HepG2 (cell line): ENCODE data around the gene SLC4A2. TPM values are rescaled to one million over a fixed set of nuclear protein-coding genes. Genes with fewer than 3 reads are reported as not detected.

Experiments
- BORCS8-MEF2B ChIP-seq: sonication (generic); formaldehyde crosslinking; IDR thresholded peaks from 2 replicates; pipeline ENCODE4 v1.8.0; 2022; ENCODE audit warnings: mild to moderate bottlenecking, missing genetic modification reagents
- DDIT3 ChIP-seq: sonication (generic); formaldehyde crosslinking; IDR thresholded peaks from 2 replicates; pipeline ENCODE4 v1.4.0; 2020; ENCODE audit warnings: mild to moderate bottlenecking, missing genetic modification reagents
- FOXA3 ChIP-seq: IDR thresholded peaks from 2 replicates; pipeline ENCODE4 v1.6.1; 2016; ENCODE audit warnings: missing genetic modification reagents, missing compliant biosample characterization
- HDAC2 ChIP-seq: sonication (generic); formaldehyde crosslinking; IDR thresholded peaks from 2 replicates; pipeline ENCODE4 v1.4.0; 2020; ENCODE audit warnings: missing genetic modification reagents
- HMGXB4 ChIP-seq, 2 experiments: sonication (generic) in 1 of 2; formaldehyde crosslinking in 1 of 2; IDR thresholded peaks; 2 replicates each; pipeline versions ENCODE4 v1.4.0 to v1.6.1; 2018 to 2020; ENCODE audit warnings: missing genetic modification reagents in 2 of 2, borderline replicate concordance in 1 of 2, low read depth in 1 of 2, mild to moderate bottlenecking in 1 of 2, missing biosample characterization in 1 of 2
- HNF4G ChIP-seq, 2 experiments: sonication (generic) in 1 of 2; formaldehyde crosslinking in 1 of 2; IDR thresholded peaks; 2 replicates each; pipeline versions ENCODE4 v1.4.0 to v1.6.1; 2011 to 2020; ENCODE audit warnings: borderline replicate concordance in 2 of 2, low read depth in 2 of 2, mild to moderate bottlenecking in 2 of 2, low read length in 1 of 2, missing genetic modification reagents in 1 of 2, moderate library complexity in 1 of 2
- IRF1 ChIP-seq: sonication (generic); formaldehyde crosslinking; IDR thresholded peaks from 2 replicates; pipeline ENCODE4 v1.4.0; 2020; ENCODE audit warnings: low read depth, mild to moderate bottlenecking, missing genetic modification reagents
- KAT8 ChIP-seq: IDR thresholded peaks from 2 replicates; pipeline ENCODE4 v1.6.1; 2016; ENCODE audit warnings: missing genetic modification reagents, missing compliant biosample characterization
- KMT2A ChIP-seq: sonication (generic); formaldehyde crosslinking; IDR thresholded peaks from 2 replicates; pipeline ENCODE4 v1.4.0; 2020; ENCODE audit warnings: missing genetic modification reagents
- MIXL1 ChIP-seq: IDR thresholded peaks from 2 replicates; pipeline ENCODE4 v1.6.1; 2016
- NONO ChIP-seq, 2 experiments: fragments of 450-650 bp in 1 of 2; sonication (generic) in 1 of 2; formaldehyde crosslinking in 1 of 2; IDR thresholded peaks in 1 of 2; conservative IDR thresholded peaks in 1 of 2; 2 replicates each; pipeline versions ENCODE4 v1.6.1 to v1.8.0; 2017 to 2022; ENCODE audit warnings: mild to moderate bottlenecking in 1 of 2, missing genetic modification reagents in 1 of 2, moderate library complexity in 1 of 2
- PHF20 ChIP-seq: sonication (generic); formaldehyde crosslinking; IDR thresholded peaks from 2 replicates; pipeline ENCODE4 v1.5.0; 2020; ENCODE audit warnings: mild to moderate bottlenecking, missing genetic modification reagents
- SPEN ChIP-seq: sonication (generic); formaldehyde crosslinking; IDR thresholded peaks from 2 replicates; pipeline ENCODE4 v1.5.1; 2020; ENCODE audit warnings: low read depth, mild to moderate bottlenecking, missing genetic modification reagents
- TFDP1 ChIP-seq: IDR thresholded peaks from 2 replicates; pipeline ENCODE4 v1.6.1; 2016; ENCODE audit warnings: missing compliant biosample characterization, missing genetic modification reagents, borderline replicate concordance
- WIZ ChIP-seq: sonication (generic); formaldehyde crosslinking; IDR thresholded peaks from 2 replicates; pipeline ENCODE4 v1.5.1; 2020; ENCODE audit warnings: mild to moderate bottlenecking, missing genetic modification reagents
- ZFP37 ChIP-seq: sonication (generic); formaldehyde crosslinking; IDR thresholded peaks from 2 replicates; pipeline ENCODE4 v1.4.0; 2020; ENCODE audit warnings: missing genetic modification reagents, borderline replicate concordance
- ZFX ChIP-seq: sonication (generic); formaldehyde crosslinking; IDR thresholded peaks from 2 replicates; pipeline ENCODE4 v1.4.0; 2020; ENCODE audit warnings: mild to moderate bottlenecking, low read depth, missing genetic modification reagents, moderate library complexity
- ZNF232 ChIP-seq: sonication (generic); formaldehyde crosslinking; IDR thresholded peaks from 2 replicates; pipeline ENCODE4 v1.4.0; 2020; ENCODE audit warnings: missing genetic modification reagents, borderline replicate concordance
- ZNF280D ChIP-seq: sonication (generic); formaldehyde crosslinking; IDR thresholded peaks from 2 replicates; pipeline ENCODE4 v1.5.1; 2020; ENCODE audit warnings: mild to moderate bottlenecking, missing genetic modification reagents
- ZNF367 ChIP-seq: sonication (generic); formaldehyde crosslinking; IDR thresholded peaks from 2 replicates; pipeline ENCODE4 v1.4.0; 2020; ENCODE audit warnings: missing genetic modification reagents, borderline replicate concordance
- ZNF451 ChIP-seq: sonication (generic); formaldehyde crosslinking; IDR thresholded peaks from 2 replicates; pipeline ENCODE4 v1.5.0; 2020; ENCODE audit warnings: mild to moderate bottlenecking, missing genetic modification reagents
- ZNF713 ChIP-seq: sonication (generic); formaldehyde crosslinking; IDR thresholded peaks from 2 replicates; pipeline ENCODE4 v1.4.0; 2020; ENCODE audit warnings: mild to moderate bottlenecking, missing genetic modification reagents
- polyA plus RNA-seq, 8 experiments: library from polyadenylated mRNA; depleted of rRNA in 3 of 8; stranded (reverse) in 7 of 8; unstranded in 1 of 8; fragments of >200 nt; fragmentation: Illumina TruSeq in 4 of 8; extraction: Trizol in 4 of 8; gene quantifications; 2 replicates each; pipeline versions ENCODE4 v1.2.1 to v1.2.3, GENCODE V29; 2011 to 2016; ENCODE audit warnings: low read depth in 4 of 8, missing spikeins in 1 of 8, mixed read lengths in 1 of 8; ENCODE audit not compliant: insufficient read depth in 1 of 8
- total RNA-seq, 5 experiments: library from RNA; depleted of rRNA; stranded (reverse); fragments of >200 nt; fragmentation: Illumina TruSeq; extraction: Trizol; gene quantifications; 2 replicates each; pipeline ENCODE4 v1.2.3, GENCODE V29; 2016; ENCODE audit warnings: low read depth in 1 of 5

SLC4A2 gene
- total and polyA plus RNA-seq, 2 of the 13 experiments (the other 11 are each of a cell fraction or from before 2014, with no cell fraction given) = 51.9 to 73.4 TPM

GRCh38 chr7:151080522-151081169, 21.3 kb downstream of the SLC4A2 start, which contains the start of gene FASTK (continued):
- TF ChIP-seq ZNF280D (CRISPR knock-in tag) (no peak), ZNF232 (CRISPR knock-in tag) (peak; percentile 55; the same call in 1 of the 2 replicates), TFDP1 (CRISPR knock-in tag) (peak; percentile 80; the same call in 1 of the 2 replicates), KAT8 (CRISPR knock-in tag) (peak; percentile 85), SPEN (peak; percentile 79), ZFP37 (no peak), HMGXB4 (CRISPR knock-in tag; IDR thresholded peaks at IDR 0.05; ENCODE audit: borderline replicate concordance in 1 of 2, low read depth in 1 of 2) (peak; percentile 67 to 69), ZNF451 (CRISPR knock-in tag) (peak; percentile 29; the same call in 1 of the 2 replicates), ZFX (CRISPR knock-in tag) (peak; percentile 92), NONO (IDR thresholded peaks at IDR 0.05) (no peak), NONO (CRISPR knock-in tag; conservative IDR thresholded peaks at IDR 0.05) (peak; percentile 81), DDIT3 (no peak), MIXL1 (CRISPR knock-in tag) (peak; percentile 12; the same call in 1 of the 2 replicates), IRF1 (CRISPR knock-in tag) (no peak), KMT2A (CRISPR knock-in tag) (no peak; the same call in 1 of the 2 replicates), WIZ (no peak), BORCS8-MEF2B (CRISPR knock-in tag) (peak; percentile 62; the same call in 1 of the 2 replicates), HDAC2 (CRISPR knock-in tag) (no peak), ZNF713 (CRISPR knock-in tag) (0 out of 2 replicates have a peak, but pooled peaks have one; percentile 7), HNF4G (IDR thresholded peaks at IDR 0.05; ENCODE audit: borderline replicate concordance, low read depth, low read length) (no peak), HNF4G (CRISPR knock-in tag; IDR thresholded peaks at IDR 0.05; ENCODE audit: borderline replicate concordance, low read depth) (no peak), ZNF367 (CRISPR knock-in tag) (0 out of 2 replicates have a peak, but pooled peaks have one; percentile 7), FOXA3 (peak; percentile 31; the same call in 1 of the 2 replicates), PHF20 (CRISPR knock-in tag) (peak; percentile 68)
